WTC11 (cell line): ENCODE results near the gene TMEM121.
"Not testable (repeated sequence)": the region's sequence is repeated elsewhere in the genome, so short reads cannot be mapped to it uniquely, and the experiment has no call there.

ENCODE experiments used
- ATF3 ChIP-seq: sonication (generic); formaldehyde crosslinking; conservative IDR thresholded peaks from 2 replicates; pipeline ENCODE4 v1.8.1; 2022; ENCODE audit warnings: mild to moderate bottlenecking, missing genetic modification reagents
- ATF6 ChIP-seq: sonication (generic); formaldehyde crosslinking; IDR thresholded peaks from 2 replicates; pipeline ENCODE4 v1.8.1; 2023; ENCODE audit warnings: mild to moderate bottlenecking, missing genetic modification reagents
- CBFB ChIP-seq: sonication (generic); formaldehyde crosslinking; IDR thresholded peaks from 2 replicates; pipeline ENCODE4 v1.8.1; 2022; ENCODE audit warnings: mild to moderate bottlenecking, low read depth, missing genetic modification reagents
- CDX4 ChIP-seq: fragments of 250-450 bp; sonication (Bioruptor Pico); IDR thresholded peaks from 2 replicates; pipeline ENCODE4 v1.9.0; 2021; ENCODE audit warnings: moderate library complexity, mild to moderate bottlenecking, inconsistent platforms, borderline replicate concordance
- E2F1 ChIP-seq: sonication (generic); formaldehyde crosslinking; IDR thresholded peaks from 2 replicates; pipeline ENCODE4 v1.8.0; 2022; ENCODE audit warnings: mild to moderate bottlenecking, missing genetic modification reagents
- PRDM15 ChIP-seq: sonication (generic); formaldehyde crosslinking; IDR thresholded peaks from 2 replicates; pipeline ENCODE4 v1.8.0; 2022; ENCODE audit warnings: missing genetic modification reagents
- PREB ChIP-seq: sonication (generic); formaldehyde crosslinking; IDR thresholded peaks from 2 replicates; pipeline ENCODE4 v1.8.1; 2022; ENCODE audit warnings: mild to moderate bottlenecking, missing genetic modification reagents, moderate library complexity, borderline replicate concordance
- TEAD1 ChIP-seq: sonication (generic); formaldehyde crosslinking; IDR thresholded peaks from 2 replicates; pipeline ENCODE4 v1.8.0; 2022; ENCODE audit warnings: mild to moderate bottlenecking, missing genetic modification reagents
- USF2 ChIP-seq: sonication (generic); formaldehyde crosslinking; IDR thresholded peaks from 2 replicates; pipeline ENCODE4 v1.8.1; 2023; ENCODE audit warnings: mild to moderate bottlenecking, missing genetic modification reagents, moderate library complexity

GRCh38 chr14:105559384-105560047, 33.1 kb downstream of the TMEM121 start:
- not testable (repeated sequence) for TF ChIP-seq CBFB; USF2 (CRISPR knock-in tag); E2F1 (CRISPR knock-in tag); ATF6; CDX4; ATF3 (CRISPR knock-in tag); TEAD1 (CRISPR knock-in tag); PRDM15 (CRISPR knock-in tag); PREB
